Neuronal stem cell (in vitro differentiated cells): ENCODE results near the gene PIP5K1C.

ENCODE experiments used
- DNase-seq: peaks from one replicate; pipeline ENCODE4 v3.0.0-alpha.2; 2013; ENCODE audit warnings: low spot score
- H2AFZ ChIP-seq: one replicate; pipeline ENCODE4 v1.6.1; 2013; ENCODE audit warnings: mild to moderate bottlenecking, low read length, inconsistent platforms
- H2AK5ac ChIP-seq: 2 replicates; pipeline ENCODE4 v1.6.1; 2013; ENCODE audit warnings: low read depth, mild to moderate bottlenecking, inconsistent platforms, low read length, moderate library complexity, mixed read lengths
- H2BK120ac ChIP-seq: 2 replicates; pipeline ENCODE4 v1.6.1; 2013; ENCODE audit warnings: low read depth, mild to moderate bottlenecking, inconsistent platforms, low read length, moderate library complexity, mixed read lengths
- H2BK12ac ChIP-seq: one replicate; pipeline ENCODE4 v1.6.1; 2013; ENCODE audit warnings: low read length, inconsistent platforms
- H2BK15ac ChIP-seq: 2 replicates; pipeline ENCODE4 v1.6.1; 2013; ENCODE audit warnings: mild to moderate bottlenecking, low read length, inconsistent platforms, mixed read lengths
- H2BK5ac ChIP-seq: one replicate; pipeline ENCODE4 v1.6.1; 2013; ENCODE audit warnings: inconsistent platforms, mild to moderate bottlenecking, low read length, moderate library complexity
- H3K14ac ChIP-seq: one replicate; pipeline ENCODE4 v1.6.1; 2013; ENCODE audit warnings: low read length, inconsistent platforms
- H3K18ac ChIP-seq: 2 replicates; pipeline ENCODE4 v1.6.1; 2013; ENCODE audit warnings: low read length, inconsistent platforms
- H3K23ac ChIP-seq: 2 replicates; pipeline ENCODE4 v1.6.1; 2013; ENCODE audit warnings: low read depth, mild to moderate bottlenecking, mixed read lengths, low read length, inconsistent platforms; ENCODE audit not compliant: poor library complexity
- H3K27ac ChIP-seq: replicated peaks from 3 replicates; pipeline ENCODE4 v1.5.1; 2013; ENCODE audit warnings: low read length, inconsistent platforms
- H3K27me3 ChIP-seq, 3 experiments: 2 replicates each; pipeline ENCODE4 v1.6.1; 2013; ENCODE audit warnings: low read length in 3 of 3, mild to moderate bottlenecking in 2 of 3, inconsistent platforms in 1 of 3, low read depth in 1 of 3, mixed read lengths in 1 of 3, moderate library complexity in 1 of 3; ENCODE audit not compliant: control insufficient read depth in 3 of 3, insufficient read depth in 3 of 3
- H3K36me3 ChIP-seq, 2 donors: replicated peaks in 1 of 2; 2 replicates each; pipeline ENCODE4 v1.6.1; 2013; ENCODE audit warnings: low read length in 2 of 2; ENCODE audit not compliant: control insufficient read depth in 2 of 2, insufficient read depth in 2 of 2
- H3K4ac ChIP-seq: 2 replicates; pipeline ENCODE4 v1.6.1; 2013; ENCODE audit warnings: inconsistent platforms, mild to moderate bottlenecking, low read length, moderate library complexity
- H3K4me1 ChIP-seq, 2 donors: 1 replicate in 1 of 2; 2 replicates in 1 of 2; pipeline ENCODE4 v1.6.1; 2013; ENCODE audit warnings: low read length in 2 of 2, low read depth in 1 of 2; ENCODE audit not compliant: control insufficient read depth in 2 of 2, insufficient read depth in 1 of 2
- H3K4me2 ChIP-seq: one replicate; pipeline ENCODE4 v1.6.1; 2013; ENCODE audit warnings: mild to moderate bottlenecking, low read length, inconsistent platforms; ENCODE audit not compliant: insufficient read depth, poor library complexity, severe bottlenecking
- H3K4me3 ChIP-seq, 2 donors: 2 replicates each; pipeline ENCODE4 v1.5.1; 2013; ENCODE audit warnings: low read length in 2 of 2, mild to moderate bottlenecking in 2 of 2, inconsistent platforms in 1 of 2, moderate library complexity in 1 of 2
- H3K79me1 ChIP-seq: one replicate; pipeline ENCODE4 v1.6.1; 2013; ENCODE audit warnings: low read depth, mild to moderate bottlenecking, inconsistent platforms, low read length, moderate library complexity
- H3K9ac ChIP-seq: one replicate; pipeline ENCODE4 v1.6.1; 2013; ENCODE audit warnings: mild to moderate bottlenecking, low read depth, low read length, inconsistent platforms; ENCODE audit not compliant: poor library complexity
- H3K9me3 ChIP-seq, 2 donors: replicated peaks in 1 of 2; 2 replicates each; pipeline versions ENCODE3 to v1.6.1; 2013; ENCODE audit warnings: low read length in 2 of 2, mild to moderate bottlenecking in 2 of 2, inconsistent platforms in 1 of 2, low read depth in 1 of 2, mixed read lengths in 1 of 2, moderate library complexity in 1 of 2; ENCODE audit not compliant: control insufficient read depth in 2 of 2, insufficient read depth in 1 of 2
- H4K8ac ChIP-seq: one replicate; pipeline ENCODE4 v1.6.1; 2013; ENCODE audit warnings: low read depth, mild to moderate bottlenecking, inconsistent platforms, low read length, moderate library complexity
- H4K91ac ChIP-seq: one replicate; pipeline ENCODE4 v1.6.1; 2013; ENCODE audit warnings: low read length, low read depth, mild to moderate bottlenecking, inconsistent platforms; ENCODE audit not compliant: poor library complexity
- WGBS, 2 donors: extraction: QIAGEN DNeasy Blood & Tissue Kit; methylation state at CpG; one replicate each; pipeline ENCODE4 v1.1.7; 2013; ENCODE audit warnings: missing lambda C conversion rate in 2 of 2, mixed read lengths in 1 of 2; ENCODE audit not compliant: insufficient read length in 2 of 2, insufficient replicate concordance in 1 of 2; ENCODE audit errors: extremely low coverage in 2 of 2; 5-methylcytosine and 5-hydroxymethylcytosine counted together

PIP5K1C gene

GRCh38 chr19:3682741-3683404 is 17.4 kb downstream of the PIP5K1C start:
- DNase-seq: no peak
- no peak overlapping the region for H4K91ac ChIP-seq
- WGBS, 2 donors: no CpG with 5 or more reads among the region's 17 CpGs
- H3K4me2 ChIP-seq: no peak overlapping the region
- peak overlapping the region; percentile 90 for H2BK5ac ChIP-seq
- H3K18ac ChIP-seq: peak overlapping the region; percentile 87
- H3K9me3 ChIP-seq: peaks cover 0 to 11% of the 10 kb centered on the region in 2 donors
- H3K27me3 ChIP-seq: no peaks in the 10 kb centered on the region
- no peak overlapping the region for H4K8ac ChIP-seq
- H3K4me1 ChIP-seq: peaks cover 19 to 20% of the 10 kb centered on the region in 2 donors
- H3K4me3 ChIP-seq: peak overlapping the region in 1 of 2 donors; percentile 25
- peak overlapping the region; percentile 84 for H2BK12ac ChIP-seq
- peak overlapping the region; percentile 96 for H2AK5ac ChIP-seq
- peaks cover 28% of the 10 kb centered on the region for H3K79me1 ChIP-seq
- peak overlapping the region; percentile 60 for H3K9ac ChIP-seq
- peak overlapping the region; percentile 23 for H3K27ac ChIP-seq
- H3K36me3 ChIP-seq: peaks cover 0 to 11% of the 10 kb centered on the region in 2 donors
- H3K14ac ChIP-seq: peak overlapping the region; percentile 98
- H3K23ac ChIP-seq: peak overlapping the region; percentile 93
- H2BK120ac ChIP-seq: no peak overlapping the region
- H3K4ac ChIP-seq: no peak overlapping the region
- H2BK15ac ChIP-seq: peak overlapping the region; percentile 89
- H2AFZ ChIP-seq: no peak overlapping the region

- no peak for DNase-seq
- Histone ChIP-seq H3K18ac (no peak overlapping the region), H3K4ac (no peak overlapping the region), H3K23ac (no peak overlapping the region), H3K27ac (no peak overlapping the region), H4K91ac (no peak overlapping the region), H2BK15ac (no peak overlapping the region), H3K79me1 (peaks cover 25% of the 10 kb centered on the region), H3K4me1 (peaks cover 13 to 20% of the 10 kb centered on the region in 2 donors), H2AK5ac (no peak overlapping the region), H2BK120ac (no peak overlapping the region), H3K27me3 (no peaks in the 10 kb centered on the region), H3K9ac (no peak overlapping the region), H3K36me3 (peaks cover 0 to 9% of the 10 kb centered on the region in 2 donors), H2AFZ (no peak overlapping the region), H2BK5ac (no peak overlapping the region), H3K4me2 (no peak overlapping the region), H4K8ac (no peak overlapping the region), H2BK12ac (no peak overlapping the region), H3K4me3 (no peak overlapping the region), H3K9me3 (peaks cover 0 to 8% of the 10 kb centered on the region in 2 donors), H3K14ac (no peak overlapping the region)
- whole genome bisulfite sequencing, 2 donors: no CpG with 5 or more reads among the region's 10 CpGs
Measured at GRCh38 chr19:3682286-3682685, 18.0 kb downstream of the PIP5K1C start.

- Histone ChIP-seq H3K4ac (no peak overlapping the region), H3K27ac (no peak overlapping the region), H3K14ac (no peak overlapping the region), H2AK5ac (no peak overlapping the region), H3K4me3 (no peak overlapping the region), H4K91ac (no peak overlapping the region), H2BK5ac (no peak overlapping the region), H3K27me3 (no peaks in the 10 kb centered on the region), H4K8ac (no peak overlapping the region), H3K4me2 (no peak overlapping the region), H2BK15ac (no peak overlapping the region), H3K23ac (no peak overlapping the region), H2AFZ (no peak overlapping the region), H3K9ac (no peak overlapping the region), H3K18ac (no peak overlapping the region), H2BK120ac (no peak overlapping the region), H3K79me1 (peaks cover 26% of the 10 kb centered on the region), H3K36me3 (peaks cover 0 to 8% of the 10 kb centered on the region in 2 donors), H3K9me3 (peaks cover 0 to 8% of the 10 kb centered on the region in 2 donors), H2BK12ac (no peak overlapping the region), H3K4me1 (peaks cover 12 to 20% of the 10 kb centered on the region in 2 donors)
- DNase-seq: no peak
- WGBS, 2 donors: no CpG with 5 or more reads among the region's 12 CpGs
Measured at GRCh38 chr19:3680939-3681338, 19.3 kb downstream of the PIP5K1C start.

GRCh38 chr19:3679581-3679980 is 20.7 kb downstream of the PIP5K1C start:
- Histone ChIP-seq H3K23ac (peak overlapping the region; percentile 25), H3K18ac (no peak overlapping the region), H3K4me2 (no peak overlapping the region), H4K8ac (no peak overlapping the region), H2BK5ac (no peak overlapping the region), H3K4me3 (no peak overlapping the region), H3K79me1 (peaks cover 26% of the 10 kb centered on the region), H3K4me1 (peaks cover 12 to 19% of the 10 kb centered on the region in 2 donors), H2AFZ (no peak overlapping the region), H2BK120ac (no peak overlapping the region), H3K9me3 (peaks cover 0 to 6% of the 10 kb centered on the region in 2 donors), H3K4ac (no peak overlapping the region), H3K27me3 (no peaks in the 10 kb centered on the region), H3K27ac (no peak overlapping the region), H4K91ac (no peak overlapping the region), H2BK12ac (no peak overlapping the region), H2BK15ac (no peak overlapping the region), H3K36me3 (peaks cover 0 to 6% of the 10 kb centered on the region in 2 donors), H3K9ac (no peak overlapping the region), H2AK5ac (no peak overlapping the region), H3K14ac (peak overlapping the region; percentile 17)
- no peak for DNase-seq
- no CpG with 5 or more reads among the region's 13 CpGs for WGBS, 2 donors
